HepG2 (cell line): ENCODE measurements around the gene CHRD. TPM values are rescaled to one million over a fixed set of nuclear protein-coding genes. Genes with fewer than 3 reads are reported as not detected.
A peak's percentile ranks its signal among the peaks of the same experiment; 100 is the strongest.

Experiments
- ARID4A ChIP-seq: sonication (generic); formaldehyde crosslinking; IDR thresholded peaks from 2 replicates; pipeline ENCODE4 v1.5.0; 2020; ENCODE audit warnings: mild to moderate bottlenecking, missing genetic modification reagents, borderline replicate concordance
- ISL2 ChIP-seq: sonication (generic); formaldehyde crosslinking; IDR thresholded peaks from 2 replicates; pipeline ENCODE4 v1.5.0; 2020; ENCODE audit warnings: missing genetic modification reagents
- JDP2 ChIP-seq: sonication (generic); formaldehyde crosslinking; IDR thresholded peaks from 2 replicates; pipeline ENCODE4 v1.8.1; 2022; ENCODE audit warnings: missing genetic modification reagents, borderline replicate concordance
- KAT7 ChIP-seq: IDR thresholded peaks from 2 replicates; pipeline ENCODE4 v1.6.1; 2018; ENCODE audit warnings: borderline replicate concordance, missing compliant biosample characterization
- KAT8 ChIP-seq: IDR thresholded peaks from 2 replicates; pipeline ENCODE4 v1.6.1; 2016; ENCODE audit warnings: missing genetic modification reagents, missing compliant biosample characterization
- MYPOP ChIP-seq: sonication (generic); formaldehyde crosslinking; IDR thresholded peaks from 2 replicates; pipeline ENCODE4 v1.8.1; 2023; ENCODE audit warnings: mild to moderate bottlenecking, moderate library complexity, missing genetic modification reagents
- NCOA5 ChIP-seq: sonication (generic); formaldehyde crosslinking; IDR thresholded peaks from 2 replicates; pipeline ENCODE4 v1.4.0; 2020; ENCODE audit warnings: missing genetic modification reagents
- NFYC ChIP-seq: IDR thresholded peaks from 2 replicates; pipeline ENCODE4 v1.6.1; 2016; ENCODE audit warnings: missing genetic modification reagents, missing compliant biosample characterization
- RAD51 ChIP-seq: fragments of 450-650 bp; IDR thresholded peaks from 2 replicates; pipeline ENCODE4 v1.6.1; 2016; ENCODE audit warnings: borderline replicate concordance
- SOX5 ChIP-seq: IDR thresholded peaks from 2 replicates; pipeline ENCODE4 v1.6.1; 2016; ENCODE audit warnings: borderline replicate concordance
- SYNCRIP ChIP-seq: fragments of 200-400 bp; formaldehyde crosslinking; IDR thresholded peaks from 2 replicates; pipeline ENCODE4 v1.6.1; 2018; ENCODE audit warnings: mild to moderate bottlenecking, low read depth, low read length; ENCODE audit not compliant: insufficient read depth
- TEAD2 ChIP-seq: sonication (generic); formaldehyde crosslinking; IDR thresholded peaks from 2 replicates; pipeline ENCODE4 v1.9.0; 2021; ENCODE audit warnings: missing genetic modification reagents
- TEF ChIP-seq: sonication (generic); formaldehyde crosslinking; IDR thresholded peaks from 2 replicates; pipeline ENCODE4 v1.5.0; 2020; ENCODE audit warnings: missing genetic modification reagents
- YEATS2 ChIP-seq: sonication (generic); formaldehyde crosslinking; IDR thresholded peaks from 2 replicates; pipeline ENCODE4 v1.4.0; 2020; ENCODE audit warnings: missing genetic modification reagents, borderline replicate concordance
- ZBTB7A ChIP-seq: sonication (generic); formaldehyde crosslinking; IDR thresholded peaks from 2 replicates; pipeline ENCODE4 v1.8.0; 2022; ENCODE audit warnings: mild to moderate bottlenecking, missing genetic modification reagents
- ZNF121 ChIP-seq: sonication (generic); formaldehyde crosslinking; IDR thresholded peaks from 2 replicates; pipeline ENCODE4 v1.5.0; 2020; ENCODE audit warnings: mild to moderate bottlenecking, missing genetic modification reagents
- ZNF317 ChIP-seq: sonication (generic); formaldehyde crosslinking; IDR thresholded peaks from 2 replicates; pipeline ENCODE4 v1.5.0; 2020; ENCODE audit warnings: mild to moderate bottlenecking, missing genetic modification reagents
- ZNF580 ChIP-seq: IDR thresholded peaks from 2 replicates; pipeline ENCODE4 v1.6.1; 2016; ENCODE audit warnings: low read depth, borderline replicate concordance
- ZNF816 ChIP-seq: sonication (generic); formaldehyde crosslinking; IDR thresholded peaks from 2 replicates; pipeline ENCODE4 v1.8.0; 2022; ENCODE audit warnings: missing genetic modification reagents, mild to moderate bottlenecking, borderline replicate concordance
- polyA plus RNA-seq, 8 experiments: library from polyadenylated mRNA; depleted of rRNA in 3 of 8; stranded (reverse) in 7 of 8; unstranded in 1 of 8; fragments of >200 nt; fragmentation: Illumina TruSeq in 4 of 8; extraction: Trizol in 4 of 8; gene quantifications; 2 replicates each; pipeline versions ENCODE4 v1.2.1 to v1.2.3, GENCODE V29; 2011 to 2016; ENCODE audit warnings: low read depth in 4 of 8, missing spikeins in 1 of 8, mixed read lengths in 1 of 8; ENCODE audit not compliant: insufficient read depth in 1 of 8
- total RNA-seq, 5 experiments: library from RNA; depleted of rRNA; stranded (reverse); fragments of >200 nt; fragmentation: Illumina TruSeq; extraction: Trizol; gene quantifications; 2 replicates each; pipeline ENCODE4 v1.2.3, GENCODE V29; 2016; ENCODE audit warnings: low read depth in 1 of 5
- TF ChIP-seq, protein P1 (sequence below): sonication (generic); formaldehyde crosslinking; IDR thresholded peaks from 2 replicates; pipeline ENCODE4 v1.5.1; 2020; ENCODE audit warnings: mild to moderate bottlenecking, missing genetic modification reagents, moderate library complexity

CHRD gene
- total and polyA plus RNA-seq, 2 of the 13 experiments (the other 11 are each of a cell fraction or from before 2014, with no cell fraction given), result 22.2 to 35.2 TPM

DNA sequence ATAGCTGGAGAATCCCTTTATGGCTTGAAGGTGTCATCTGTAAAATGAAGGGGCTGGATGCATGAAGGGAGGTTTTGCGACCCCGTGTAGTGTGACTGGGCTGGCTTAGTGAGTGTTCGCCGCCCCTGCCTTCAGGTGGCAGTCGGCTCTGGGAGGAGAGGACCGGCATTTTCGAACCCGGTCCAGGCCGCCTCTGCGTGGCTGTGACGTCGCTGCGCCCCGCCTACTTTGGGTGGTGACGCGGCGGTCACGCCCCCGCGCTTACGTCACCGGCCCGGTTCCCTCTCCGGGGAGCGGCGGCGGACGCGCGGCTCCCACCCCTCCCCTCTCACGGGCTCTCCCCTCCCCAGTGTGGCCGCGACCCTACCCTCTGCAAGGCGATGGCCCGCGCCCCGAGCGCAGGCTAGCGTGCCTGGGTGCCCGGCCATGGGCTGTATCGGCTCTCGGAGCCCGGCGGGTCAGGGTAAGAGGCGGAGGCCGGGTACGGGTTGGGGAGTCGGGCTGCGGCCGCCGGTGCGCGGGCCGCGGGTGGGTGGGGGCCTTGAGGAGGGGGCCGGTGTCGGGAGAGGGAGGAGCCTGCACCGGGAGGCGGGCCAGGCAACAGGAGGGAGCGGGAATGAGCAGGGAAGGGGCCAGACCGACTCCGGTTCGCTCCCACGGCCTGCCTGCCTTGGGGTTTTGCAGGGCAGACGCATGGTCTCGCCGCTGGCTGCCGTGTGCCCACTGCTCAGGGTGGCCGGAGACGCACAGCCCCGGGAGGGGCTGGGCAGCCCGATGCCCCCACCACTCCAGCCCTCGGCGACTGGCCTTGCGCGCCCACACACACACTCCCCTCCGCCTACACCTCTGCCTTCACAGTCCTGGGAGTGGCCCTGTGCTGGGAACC, 44.0 kb upstream of the CHRD start (continued):
- no peak for TF ChIP-seq RAD51
- TF ChIP-seq SOX5 (CRISPR knock-in tag), result 0 out of 2 replicates have a peak, but pooled peaks have one; percentile 20
- peak; percentile 38; the same call in 1 of the 2 replicates for TF ChIP-seq ISL2
- no peak for TF ChIP-seq SYNCRIP
- no peak for TF ChIP-seq KAT8 (CRISPR knock-in tag)
- TF ChIP-seq ZNF816, result peak; percentile 79; the same call in 1 of the 2 replicates
- TF ChIP-seq ZNF580, result no peak
- 0 out of 2 replicates have a peak, but pooled peaks have one; percentile 28 for TF ChIP-seq ZBTB7A (CRISPR knock-in tag)
- TF ChIP-seq JDP2, result no peak
- no peak for TF ChIP-seq NCOA5 (CRISPR knock-in tag)
- TF ChIP-seq YEATS2, result no peak
- TF ChIP-seq ARID4A, result peak; percentile 83
- no peak for TF ChIP-seq KAT7 (CRISPR knock-in tag)
- TF ChIP-seq TEAD2 (CRISPR knock-in tag), result no peak
- TF ChIP-seq, protein P1, sequence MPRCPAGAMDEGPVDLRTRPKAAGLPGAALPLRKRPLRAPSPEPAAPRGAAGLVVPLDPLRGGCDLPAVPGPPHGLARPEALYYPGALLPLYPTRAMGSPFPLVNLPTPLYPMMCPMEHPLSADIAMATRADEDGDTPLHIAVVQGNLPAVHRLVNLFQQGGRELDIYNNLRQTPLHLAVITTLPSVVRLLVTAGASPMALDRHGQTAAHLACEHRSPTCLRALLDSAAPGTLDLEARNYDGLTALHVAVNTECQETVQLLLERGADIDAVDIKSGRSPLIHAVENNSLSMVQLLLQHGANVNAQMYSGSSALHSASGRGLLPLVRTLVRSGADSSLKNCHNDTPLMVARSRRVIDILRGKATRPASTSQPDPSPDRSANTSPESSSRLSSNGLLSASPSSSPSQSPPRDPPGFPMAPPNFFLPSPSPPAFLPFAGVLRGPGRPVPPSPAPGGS, result no peak
- 0 out of 2 replicates have a peak, but pooled peaks have one; percentile 15 for TF ChIP-seq NFYC (CRISPR knock-in tag)
- no peak for TF ChIP-seq TEF (CRISPR knock-in tag)
- TF ChIP-seq ZNF317 (CRISPR knock-in tag), result peak; percentile 74; the same call in 1 of the 2 replicates
- TF ChIP-seq MYPOP (CRISPR knock-in tag), result no peak
- no peak for TF ChIP-seq ZNF121 (CRISPR knock-in tag)
